ENCODE results near the gene BRPF3. TPM values are rescaled to one million over a fixed set of nuclear protein-coding genes. Genes with fewer than 3 reads are reported as not detected.

BRPF3 gene
- total and polyA plus RNA-seq, 3 donors from 2014 or later: 70.5 to 104 (median 102) TPM

- no peaks in the 10 kb centered on the region for H3K36me3 ChIP-seq (ENCODE audit: low read depth, missing control alignments)
- no peaks in the 10 kb centered on the region for H3K27me3 ChIP-seq
- H3K9me3 ChIP-seq: no peaks in the 10 kb centered on the region
- no peak overlapping the region for H3K27ac ChIP-seq
- TF ChIP-seq POLR2A (IDR thresholded peaks at IDR 0.05) (no peak), CTCF (IDR thresholded peaks at IDR 0.05) (no peak)
- H3K4me1 ChIP-seq: peaks cover 4% of the 10 kb centered on the region
- intact Hi-C loops (cut with DNase I; ENCODE audit: low total_unique reads): no loop called here
- no peak for DNase-seq
- no peak overlapping the region for H3K4me3 ChIP-seq
- 80 to 83% methylated on average over 1 of the region's 1 CpG for WGBS, 2 donors
These were observed 31.1 kb downstream of the BRPF3 start for GRCh38 chr6:36227379-36228228.

GRCh38 chr6:36229223-36229622 lies 32.7 kb downstream of the BRPF3 start:
- no peaks in the 10 kb centered on the region for H3K36me3 ChIP-seq (ENCODE audit: low read depth, missing control alignments)
- 88 to 100% methylated on average over 2 to 5 of the region's 5 CpGs for WGBS, 2 donors

GRCh38 chr6:36230371-36230770 lies 33.8 kb downstream of the BRPF3 start:
- Histone ChIP-seq H3K36me3 (ENCODE audit: low read depth, missing control alignments) (no peaks in the 10 kb centered on the region), H3K4me3 (no peak overlapping the region), H3K4me1 (no peaks in the 10 kb centered on the region), H3K9me3 (no peaks in the 10 kb centered on the region), H3K27me3 (no peaks in the 10 kb centered on the region), H3K27ac (no peak overlapping the region)
- intact Hi-C loops (cut with DNase I; ENCODE audit: low total_unique reads): no loop called here
- TF ChIP-seq CTCF (IDR thresholded peaks at IDR 0.05): no peak
- TF ChIP-seq POLR2A (IDR thresholded peaks at IDR 0.05): no peak
- no peak for DNase-seq
- 91 to 93% methylated on average over 10 to 11 of the region's 11 CpGs for WGBS, 2 donors

More at GRCh38 chr6:36229223-36229622, 32.7 kb downstream of the BRPF3 start:
- TF ChIP-seq POLR2A (IDR thresholded peaks at IDR 0.05): no peak
- no peak for TF ChIP-seq CTCF (IDR thresholded peaks at IDR 0.05)
- H3K4me1 ChIP-seq: peaks cover 4% of the 10 kb centered on the region
- intact Hi-C loops (cut with DNase I; ENCODE audit: low total_unique reads): no loop called here
- no peaks in the 10 kb centered on the region for H3K27me3 ChIP-seq
- no peak for DNase-seq
- H3K4me3 ChIP-seq: no peak overlapping the region
- H3K27ac ChIP-seq: no peak overlapping the region
- no peaks in the 10 kb centered on the region for H3K9me3 ChIP-seq

GRCh38 chr6:36232172-36232571 lies 35.6 kb downstream of the BRPF3 start:
- Histone ChIP-seq H3K27me3 (no peaks in the 10 kb centered on the region), H3K27ac (no peak overlapping the region), H3K4me3 (no peak overlapping the region), H3K36me3 (ENCODE audit: low read depth, missing control alignments) (no peaks in the 10 kb centered on the region), H3K4me1 (no peaks in the 10 kb centered on the region), H3K9me3 (no peaks in the 10 kb centered on the region)
- no peak for DNase-seq
- 83 to 85% methylated on average over 4 of the region's 4 CpGs for WGBS, 2 donors
- intact Hi-C loops (cut with DNase I; ENCODE audit: low total_unique reads): no loop called here
- TF ChIP-seq CTCF (IDR thresholded peaks at IDR 0.05) (no peak), POLR2A (IDR thresholded peaks at IDR 0.05) (no peak)

GRCh38 chr6:36235309-36235708 lies 38.8 kb downstream of the BRPF3 start:
- Histone ChIP-seq H3K27me3 (no peaks in the 10 kb centered on the region), H3K9me3 (no peaks in the 10 kb centered on the region), H3K27ac (no peak overlapping the region), H3K4me1 (no peaks in the 10 kb centered on the region), H3K36me3 (ENCODE audit: low read depth, missing control alignments) (no peaks in the 10 kb centered on the region), H3K4me3 (no peak overlapping the region)
- DNase-seq: peak; percentile 40
- no peak for TF ChIP-seq POLR2A (IDR thresholded peaks at IDR 0.05)
- no peak for TF ChIP-seq CTCF (IDR thresholded peaks at IDR 0.05)
- intact Hi-C loops (cut with DNase I; ENCODE audit: low total_unique reads): no loop called here
- WGBS, 2 donors: 50 to 68% methylated on average over 3 of the region's 3 CpGs
